ENCODE measurements around the gene ZNF132.
A peak's percentile ranks its signal among the peaks of the same experiment; 100 is the strongest.
"Not testable (repeated sequence)": the region's sequence is repeated elsewhere in the genome, so short reads cannot be mapped to it uniquely, and the experiment has no call there.

Gene ZNF132

DNA sequence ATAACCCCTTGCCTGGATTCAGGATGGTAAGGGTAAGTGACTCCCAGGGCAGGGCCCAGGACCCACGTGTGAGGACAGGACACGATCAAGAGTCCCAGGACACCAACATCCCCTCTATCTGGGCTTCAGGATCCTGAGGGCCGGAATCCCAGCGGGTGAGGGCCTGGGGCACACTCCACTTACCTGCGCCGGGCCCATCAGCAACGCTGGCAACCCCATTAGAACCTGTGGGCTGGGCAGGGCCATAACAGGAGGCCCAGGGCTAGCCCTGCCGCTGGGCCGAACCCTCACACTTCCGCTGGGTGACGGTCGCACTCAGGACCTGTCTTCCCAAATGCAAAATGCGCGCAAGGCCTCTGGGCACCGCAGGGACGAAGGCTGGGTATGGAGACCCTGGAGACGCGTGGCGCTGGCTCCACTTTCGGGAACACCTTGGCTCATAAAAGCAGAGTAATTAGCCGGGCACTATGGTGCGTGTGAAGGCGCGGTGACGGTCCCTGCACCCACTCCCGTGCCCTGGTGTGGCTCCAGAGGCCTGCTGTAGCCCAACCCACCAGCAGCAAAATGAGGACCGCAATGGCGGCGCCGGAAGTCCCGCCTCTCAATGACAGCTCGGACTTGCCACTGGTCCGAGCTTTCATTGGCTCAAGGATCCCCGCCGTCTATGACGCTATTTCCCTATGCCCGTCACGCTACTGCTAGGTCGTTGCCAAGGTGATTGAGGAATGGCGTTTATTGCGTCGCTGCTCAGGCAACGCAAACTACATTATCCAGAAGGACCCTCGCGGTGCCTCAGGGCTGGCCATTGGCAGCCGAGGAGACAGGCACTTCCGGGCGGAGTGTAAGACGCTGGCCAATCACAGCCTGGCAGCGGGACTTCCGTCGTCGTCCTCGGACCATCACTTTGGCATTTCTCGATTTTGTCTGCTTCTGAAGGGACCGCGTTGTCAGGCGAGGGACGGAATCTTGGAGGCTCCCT, at the start of gene ZNF132:
Gene ZNF132, minus strand, starts transcription at position 578 of the 979 bp plus-strand sequence. Its CDS starts 332 bp downstream, at position 246.
- no peak for DNase-seq

DNA sequence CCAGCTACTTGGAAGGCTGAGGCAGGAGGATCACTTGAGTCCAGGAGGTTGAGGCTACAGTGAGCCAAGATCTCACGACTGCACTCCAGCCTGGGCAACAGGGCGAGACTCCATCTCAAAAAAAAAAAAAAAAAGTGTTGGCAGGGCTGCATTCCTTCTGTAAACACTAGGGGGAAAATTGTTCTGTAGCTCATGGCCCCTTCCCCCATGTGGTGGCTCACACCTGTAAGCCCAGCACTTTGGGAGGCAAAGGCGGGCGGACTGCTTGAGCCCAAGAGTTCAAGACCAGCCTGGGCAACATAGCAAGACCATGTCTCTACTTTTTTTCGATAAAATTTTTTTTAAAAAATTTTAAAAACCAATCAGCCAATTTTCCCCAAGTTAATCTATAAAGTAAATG, 44.4 kb upstream of the ZNF132 start:
- DNase-seq = peak in 1 of 2 experiments; percentile 24

- DNase-seq = no peak
These were observed 43.8 kb upstream of the ZNF132 start for GRCh38 chr19:58483776-58484175.

GRCh38 chr19:58482372-58482771, 42.4 kb upstream of the ZNF132 start:
- DNase-seq = no peak

GRCh38 chr19:58480831-58481230, 40.9 kb upstream of the ZNF132 start:
- no peak for DNase-seq

GRCh38 chr19:58480481-58480830, 40.5 kb upstream of the ZNF132 start:
- DNase-seq = no peak

- DNase-seq = no peak
These were observed 40.0 kb upstream of the ZNF132 start for GRCh38 chr19:58479736-58480480.

GRCh38 chr19:58479303-58479702, 39.4 kb upstream of the ZNF132 start:
- no peak for DNase-seq

GRCh38 chr19:58477871-58478270, 37.9 kb upstream of the ZNF132 start:
- no peak for DNase-seq

- DNase-seq = no peak
These were observed 37.2 kb upstream of the ZNF132 start for GRCh38 chr19:58477130-58477529.

GRCh38 chr19:58476498-58477015, 36.6 kb upstream of the ZNF132 start:
- DNase-seq = peak in 1 of 2 experiments; percentile 14

- DNase-seq = peak; percentile 97 to 98
These were observed 36.0 kb upstream of the ZNF132 start, which contains the start of gene ZNF446 for GRCh38 chr19:58475714-58476497. Gene ZNF446 (plus strand): TSS chr19:58476352. CDS start chr19:58477219, 867 bp downstream.

GRCh38 chr19:58474997-58475713, 35.2 kb upstream of the ZNF132 start:
- peak; percentile 67 to 69 for DNase-seq

DNA sequence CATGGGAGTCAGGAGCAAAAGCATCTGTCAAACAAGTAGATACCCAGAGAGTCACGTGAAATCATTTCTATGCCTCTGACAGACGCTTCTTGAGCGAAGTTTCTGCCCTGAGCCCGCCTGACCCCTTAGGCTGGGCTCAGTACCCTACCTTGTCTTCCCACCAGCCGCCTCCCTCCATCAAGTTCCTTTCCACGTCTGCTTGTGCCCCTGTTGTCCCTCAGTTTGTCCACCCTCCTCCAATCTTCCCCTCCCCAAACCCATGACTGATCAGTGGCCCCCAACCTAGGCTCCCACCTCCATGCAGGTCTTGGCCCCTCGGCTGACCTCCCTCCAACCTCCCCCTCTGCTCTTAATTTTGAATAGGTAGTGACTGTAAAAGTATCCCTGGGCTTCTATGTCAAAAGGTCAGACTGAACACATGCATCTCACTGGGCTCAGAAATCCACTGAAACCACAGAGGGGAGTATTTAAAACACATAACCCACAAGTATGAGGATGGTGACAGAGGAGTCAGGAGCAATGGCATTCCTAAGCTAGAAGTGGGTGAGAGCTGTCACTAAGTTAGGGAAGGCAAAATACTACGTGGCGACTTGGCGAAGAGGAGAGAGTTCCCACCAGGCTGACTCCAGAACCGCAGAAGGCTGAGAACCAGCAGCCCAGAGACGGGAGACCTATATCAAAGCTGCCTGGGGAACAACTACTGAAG, 34.5 kb upstream of the ZNF132 start:
- DNase-seq = peak in 1 of 2 experiments; percentile 5

DNA sequence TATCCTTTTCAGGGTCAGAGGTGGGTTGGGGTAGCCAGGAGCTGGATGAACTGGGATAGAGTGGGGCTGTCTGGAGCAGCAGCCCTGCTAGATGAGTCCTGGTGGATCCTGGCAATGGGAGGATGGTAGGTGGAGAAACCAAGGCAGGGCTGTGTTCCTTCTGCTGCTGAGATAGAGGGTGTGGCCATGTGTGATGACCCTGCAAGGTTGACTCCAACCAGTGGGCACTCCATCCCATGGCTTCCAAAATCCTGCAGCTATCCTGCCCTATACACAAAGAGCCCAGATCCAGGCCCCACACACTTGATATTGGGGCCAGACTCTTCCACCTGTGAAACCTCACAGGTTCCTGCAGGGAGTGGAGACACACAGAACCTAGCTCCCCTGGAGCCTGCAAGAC, 33.8 kb upstream of the ZNF132 start:
- DNase-seq = no peak

DNA sequence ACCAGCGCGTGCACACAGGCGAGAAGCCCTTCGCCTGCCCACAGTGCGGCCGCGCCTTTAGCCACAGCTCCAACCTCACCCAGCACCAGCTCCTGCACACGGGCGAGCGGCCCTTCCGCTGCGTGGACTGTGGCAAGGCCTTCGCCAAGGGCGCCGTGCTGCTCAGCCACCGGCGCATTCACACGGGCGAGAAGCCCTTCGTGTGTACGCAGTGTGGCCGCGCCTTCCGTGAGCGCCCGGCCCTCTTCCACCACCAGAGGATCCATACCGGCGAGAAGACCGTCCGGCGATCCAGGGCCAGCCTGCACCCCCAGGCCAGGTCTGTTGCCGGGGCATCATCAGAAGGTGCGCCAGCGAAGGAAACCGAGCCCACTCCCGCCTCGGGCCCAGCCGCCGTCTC, 31.8 kb upstream of the ZNF132 start:
- DNase-seq = no peak

DNA sequence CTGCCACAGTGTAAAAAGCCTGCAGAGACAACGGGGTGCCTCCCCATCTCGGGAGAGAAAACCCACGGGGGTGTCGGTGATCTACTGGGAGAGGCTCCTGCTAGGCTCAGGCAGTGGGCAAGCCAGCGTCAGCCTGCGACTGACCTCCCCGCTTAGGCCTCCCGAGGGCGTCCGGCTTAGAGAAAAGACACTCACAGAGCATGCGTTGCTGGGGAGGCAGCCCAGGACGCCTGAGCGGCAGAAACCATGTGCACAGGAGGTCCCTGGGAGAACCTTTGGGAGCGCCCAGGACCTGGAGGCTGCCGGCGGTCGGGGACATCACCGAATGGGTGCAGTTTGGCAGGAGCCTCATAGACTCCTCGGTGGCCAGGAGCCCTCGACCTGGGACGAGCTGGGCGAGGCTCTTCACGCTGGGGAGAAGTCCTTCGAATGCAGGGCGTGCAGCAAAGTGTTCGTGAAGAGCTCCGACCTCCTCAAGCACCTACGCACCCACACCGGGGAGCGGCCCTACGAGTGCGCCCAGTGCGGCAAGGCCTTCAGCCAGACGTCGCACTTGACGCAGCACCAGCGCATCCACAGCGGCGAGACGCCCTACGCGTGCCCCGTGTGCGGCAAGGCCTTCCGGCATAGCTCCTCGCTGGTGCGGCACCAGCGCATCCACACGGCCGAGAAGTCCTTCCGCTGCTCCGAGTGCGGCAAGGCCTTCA, 31.0 kb upstream of the ZNF132 start:
- not testable (repeated sequence) for DNase-seq

DNA sequence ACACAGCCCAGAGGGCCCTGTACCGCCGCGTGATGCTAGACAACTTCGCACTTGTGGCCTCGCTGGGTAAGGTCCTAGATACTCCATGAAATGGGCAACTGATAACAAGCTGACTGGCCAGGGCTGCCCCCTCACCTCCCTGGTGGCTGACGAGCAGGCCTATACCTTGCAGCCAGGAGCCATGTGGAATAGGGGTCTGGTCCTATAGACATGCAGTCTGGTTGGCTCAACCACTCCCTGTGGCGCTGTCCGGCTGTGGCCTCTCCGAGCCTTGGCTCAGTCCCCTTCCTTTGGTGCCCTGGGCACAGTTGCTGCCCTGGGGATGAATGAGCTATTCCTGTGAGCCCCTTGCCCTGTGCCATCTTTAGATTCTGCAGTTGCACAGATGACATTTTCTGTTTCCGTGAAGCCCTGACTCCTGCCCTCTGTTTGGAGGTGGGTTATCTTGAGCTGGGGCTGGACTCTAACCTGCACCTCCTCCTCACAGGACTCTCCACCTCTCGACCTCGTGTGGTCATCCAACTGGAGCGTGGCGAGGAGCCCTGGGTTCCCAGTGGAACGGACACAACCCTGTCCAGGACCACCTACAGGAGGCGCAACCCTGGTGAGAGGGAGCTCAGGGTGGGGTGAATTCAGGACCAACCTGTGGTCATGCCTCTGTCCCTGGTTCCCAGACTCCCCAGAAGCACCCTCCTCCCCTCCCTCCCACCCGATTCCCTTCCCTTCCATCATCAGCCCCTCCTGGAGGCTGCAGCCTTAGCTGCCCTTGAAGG, 29.5 kb upstream of the ZNF132 start:
- DNase-seq = no peak

DNA sequence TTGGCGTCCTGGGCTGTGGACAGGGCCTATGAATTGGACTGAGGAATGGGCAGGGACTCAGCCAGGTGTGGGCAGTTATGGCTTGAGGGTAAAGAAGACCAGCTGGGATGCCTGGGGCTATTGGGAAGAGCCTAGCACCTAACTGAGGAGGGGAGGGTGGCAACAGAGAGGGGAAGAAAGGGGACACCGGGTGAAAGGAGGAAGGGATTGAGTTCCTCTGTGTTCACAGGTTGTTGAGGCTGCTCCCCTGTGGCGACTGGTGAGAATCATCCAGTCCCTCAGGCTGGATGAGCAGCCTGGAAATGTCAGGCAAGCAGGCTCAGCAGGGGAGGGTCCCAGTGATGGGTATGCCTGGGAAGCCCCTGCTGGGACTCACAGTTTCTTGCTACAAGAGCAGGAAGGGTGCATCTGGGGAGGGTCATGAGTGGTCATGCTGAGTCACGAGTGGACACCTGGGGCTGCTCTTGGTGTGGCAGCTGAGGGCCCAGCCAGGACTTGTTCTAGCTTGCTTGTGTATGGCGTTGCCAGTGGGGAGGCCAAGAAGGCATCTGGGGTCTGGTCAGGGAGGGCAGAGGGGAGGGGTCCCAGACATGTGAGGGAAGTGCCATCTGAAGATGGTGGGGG, 28.4 kb upstream of the ZNF132 start:
- DNase-seq = peak in 1 of 2 experiments; percentile 1

Measured in Kasumi-1 (cell line).